GM18907 (cell line): ENCODE measurements around the gene BBOF1.
"Not testable (repeated sequence)": the region's sequence is repeated elsewhere in the genome, so short reads cannot be mapped to it uniquely, and the experiment has no call there.

Source experiments
- ATAC-seq: cut with Tn5 transposase; IDR thresholded peaks from one replicate; pipeline ENCODE4 v1.9.1; 2021; ENCODE audit warnings: mild to moderate bottlenecking, moderate library complexity; ENCODE audit not compliant: unreplicated experiment

BBOF1 gene

DNA sequence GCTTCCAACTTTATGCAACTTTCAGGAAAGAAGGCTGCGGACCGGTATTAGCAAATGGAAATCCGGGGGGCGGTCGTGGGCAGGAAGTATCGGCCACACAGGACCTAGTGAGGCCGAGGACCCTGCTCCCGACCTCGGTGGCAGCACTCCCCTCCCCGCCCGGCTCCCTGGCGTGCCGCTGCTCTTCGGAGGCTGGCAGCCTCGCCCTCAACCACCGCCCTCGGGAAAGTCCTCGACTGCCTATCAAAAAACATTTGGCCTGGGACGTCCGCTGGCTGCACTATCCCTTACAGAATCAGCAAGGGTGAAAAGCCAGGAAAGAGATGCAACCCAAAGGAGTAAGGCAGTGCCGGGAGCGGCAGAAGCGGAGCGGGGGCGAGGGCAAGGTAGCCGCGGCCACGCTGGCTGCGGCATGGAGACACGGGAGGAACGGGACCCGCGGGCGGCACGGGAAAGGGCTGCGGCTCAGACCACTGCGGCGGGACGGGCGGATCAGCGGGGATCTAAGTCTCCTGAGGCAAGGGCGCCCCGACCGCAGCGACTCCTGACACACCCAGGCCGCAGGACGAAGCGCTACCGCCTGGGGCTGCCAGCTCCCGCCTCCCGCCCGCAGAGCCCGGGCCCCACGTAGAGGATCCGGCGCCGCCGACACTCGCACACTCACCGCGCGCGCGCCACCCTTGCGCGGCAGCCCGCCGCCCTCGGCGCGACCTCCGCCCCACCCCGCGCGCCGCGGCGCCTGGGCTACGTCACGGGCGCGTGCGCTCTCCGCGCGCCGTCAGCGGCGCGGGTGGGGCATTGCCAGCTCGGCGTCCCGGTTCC is at the start of gene BBOF1, which contains the start of gene ENTPD5:
Gene BBOF1 (plus strand): TSS at position 764 of the 822 bp plus-strand sequence. CDS start 130 bp downstream, outside the sequence.
Gene ENTPD5 (minus strand): TSS at position 703 of the 822 bp plus-strand sequence. CDS start 31,186 bp downstream, outside the sequence.
- ATAC-seq = peak; percentile 83

- no peak for ATAC-seq
Observed at GRCh38 chr14:73973497-73973896, 45.7 kb upstream of the BBOF1 start.

GRCh38 chr14:73976125-73976524 is 43.0 kb upstream of the BBOF1 start:
- ATAC-seq = no peak

DNA sequence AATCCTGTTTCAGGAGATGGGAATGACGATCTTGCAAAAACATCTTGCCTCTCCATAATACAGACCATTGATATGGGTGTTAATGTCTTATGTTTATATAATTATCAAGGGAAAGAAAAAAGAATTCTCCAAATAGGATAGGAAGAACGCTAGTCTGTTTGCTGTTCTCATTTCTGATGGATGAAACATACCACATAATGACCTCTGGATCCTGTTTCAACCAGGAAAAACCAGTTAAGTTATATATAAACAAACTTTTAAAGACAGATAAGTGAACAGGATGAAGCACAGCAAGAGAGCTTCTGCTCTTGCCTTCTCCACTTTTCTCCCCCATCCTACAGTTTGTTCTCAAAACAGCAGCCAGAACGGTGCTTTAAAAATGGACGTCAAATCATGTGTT is 41.3 kb upstream of the BBOF1 start:
- no peak for ATAC-seq

GRCh38 chr14:73988065-73988464 is 31.1 kb upstream of the BBOF1 start:
- no peak for ATAC-seq

DNA sequence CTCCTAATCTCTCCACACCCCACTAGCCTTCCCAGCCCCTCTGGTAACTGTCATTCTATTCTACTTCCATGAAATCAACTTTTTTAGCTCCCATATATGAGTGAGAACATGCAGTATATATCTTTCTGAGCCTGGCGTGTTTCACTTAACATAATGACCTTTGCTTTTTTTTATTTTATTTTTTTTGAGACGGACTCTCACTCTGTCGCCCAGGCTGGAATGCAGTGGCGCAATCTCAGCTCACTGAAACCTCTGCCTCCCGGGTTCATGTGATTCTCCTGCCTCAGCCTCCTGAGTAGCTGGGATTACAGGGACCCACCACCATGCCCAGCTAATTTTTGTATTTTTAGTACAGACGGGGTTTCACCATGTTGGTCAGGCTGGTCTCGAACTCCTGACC is 30.5 kb upstream of the BBOF1 start:
- not testable (repeated sequence) for ATAC-seq

- ATAC-seq = no peak
Observed at GRCh38 chr14:73991092-73991491, 28.1 kb upstream of the BBOF1 start.

DNA sequence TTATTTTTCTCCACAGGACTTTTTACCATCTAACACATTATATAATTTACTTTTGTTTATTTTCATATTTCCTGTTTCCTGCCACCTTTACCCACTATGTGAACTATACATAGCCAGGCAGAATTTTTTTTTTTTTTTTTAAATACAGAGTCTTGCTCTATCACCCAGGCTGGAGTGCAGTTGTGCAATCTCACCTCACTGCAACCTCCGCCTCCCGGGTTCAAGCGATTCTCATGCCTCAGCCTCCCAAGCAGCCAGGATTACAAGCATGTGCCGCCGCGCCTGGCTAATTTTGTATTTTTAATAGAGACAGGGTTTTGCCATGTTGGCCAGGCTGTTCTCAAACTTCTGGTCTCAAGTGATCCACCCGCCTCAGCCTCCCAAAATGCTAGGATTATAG is 24.2 kb upstream of the BBOF1 start:
- ATAC-seq = not testable (repeated sequence)

- no peak for ATAC-seq
Observed at GRCh38 chr14:73995977-73996378, 23.2 kb upstream of the BBOF1 start.

DNA sequence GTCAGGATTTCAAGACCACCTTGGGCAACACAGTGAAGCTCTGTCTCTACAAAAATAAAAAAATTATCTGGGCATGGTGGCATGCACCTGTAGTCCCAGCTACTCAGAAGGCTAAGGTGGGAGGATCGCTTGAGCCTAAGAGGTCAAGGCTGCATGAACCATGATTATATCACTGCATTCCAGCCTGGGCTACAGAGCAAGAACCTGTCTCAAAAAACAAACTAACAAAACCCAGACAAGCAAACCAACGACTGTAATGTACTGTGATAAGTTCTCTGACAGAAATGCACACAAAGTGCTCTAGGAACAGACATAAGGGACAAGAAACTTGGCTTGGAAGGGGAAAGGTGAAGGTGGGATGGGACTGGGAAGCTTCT is 22.4 kb upstream of the BBOF1 start:
- ATAC-seq = no peak

GRCh38 chr14:73997108-73997943 is 21.8 kb upstream of the BBOF1 start:
- no peak for ATAC-seq

GRCh38 chr14:73997944-73998447 is 21.2 kb upstream of the BBOF1 start:
- ATAC-seq = no peak

DNA sequence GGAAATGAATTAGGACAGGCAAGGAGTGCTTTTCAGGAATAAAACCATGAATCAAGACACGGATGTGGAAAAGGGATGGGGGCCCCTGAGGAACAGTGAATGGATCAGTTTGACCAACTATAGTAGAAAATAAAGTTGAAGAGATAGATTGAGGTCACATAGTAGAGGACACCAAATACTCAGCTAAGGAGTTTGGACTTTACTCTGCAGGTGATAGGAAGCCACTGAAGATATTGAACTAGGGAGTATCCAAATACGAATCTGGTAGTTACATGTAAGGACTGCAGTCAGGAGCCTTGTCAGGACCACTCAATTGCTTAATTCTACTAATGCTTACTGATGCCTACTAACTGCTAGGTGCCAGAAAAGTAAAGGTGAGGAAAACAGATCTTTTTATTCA is 20.4 kb upstream of the BBOF1 start:
- ATAC-seq = no peak

DNA sequence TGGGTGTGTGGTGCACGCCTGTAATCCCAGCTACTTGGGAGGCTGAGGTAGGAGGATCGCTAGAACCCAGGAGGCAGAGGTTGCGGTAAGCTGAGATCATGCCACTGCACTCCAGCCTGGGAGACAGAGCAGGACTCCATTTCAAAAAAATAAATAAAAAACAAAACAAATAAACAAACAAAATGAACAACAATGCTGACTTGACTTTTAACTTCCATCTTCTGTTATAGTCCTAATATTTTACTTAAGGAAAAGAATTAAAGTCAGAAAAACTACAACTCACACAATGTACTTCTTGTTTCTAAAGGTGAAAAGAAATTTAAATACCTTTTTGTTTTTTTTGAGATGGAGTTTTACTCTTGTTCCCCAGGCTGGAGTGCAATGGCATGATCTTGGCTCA is 13.5 kb upstream of the BBOF1 start:
- not testable (repeated sequence) for ATAC-seq

DNA sequence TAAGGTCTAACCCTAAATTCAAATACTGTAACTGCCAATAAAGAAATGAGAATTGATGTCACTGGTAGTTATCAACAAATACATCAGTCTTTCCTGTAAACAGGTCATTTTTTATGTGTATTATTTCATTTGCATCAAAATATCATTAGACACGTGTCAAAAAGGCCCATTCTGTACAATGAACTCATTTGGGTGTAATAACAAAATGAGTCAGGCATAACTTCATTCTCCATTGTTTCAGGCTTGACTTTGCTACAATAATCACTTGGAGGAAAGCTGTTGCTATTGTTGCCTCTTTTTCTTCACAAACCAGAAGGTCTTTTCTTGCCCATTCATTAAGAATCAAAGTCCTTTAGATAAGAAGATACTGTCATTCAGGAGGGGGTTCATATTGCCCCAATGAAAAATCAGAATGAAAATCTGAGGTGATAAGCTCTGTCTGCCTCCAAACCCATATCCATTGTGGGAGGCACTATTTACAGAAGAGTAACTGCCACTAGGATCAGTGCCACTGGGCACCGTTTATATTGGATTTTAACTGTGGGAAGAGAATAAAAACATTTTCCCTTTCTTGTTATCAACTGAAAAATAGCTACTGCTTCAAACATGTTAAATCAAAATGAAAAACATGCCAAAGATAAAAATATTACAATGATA is 10.2 kb upstream of the BBOF1 start:
- ATAC-seq = no peak

DNA sequence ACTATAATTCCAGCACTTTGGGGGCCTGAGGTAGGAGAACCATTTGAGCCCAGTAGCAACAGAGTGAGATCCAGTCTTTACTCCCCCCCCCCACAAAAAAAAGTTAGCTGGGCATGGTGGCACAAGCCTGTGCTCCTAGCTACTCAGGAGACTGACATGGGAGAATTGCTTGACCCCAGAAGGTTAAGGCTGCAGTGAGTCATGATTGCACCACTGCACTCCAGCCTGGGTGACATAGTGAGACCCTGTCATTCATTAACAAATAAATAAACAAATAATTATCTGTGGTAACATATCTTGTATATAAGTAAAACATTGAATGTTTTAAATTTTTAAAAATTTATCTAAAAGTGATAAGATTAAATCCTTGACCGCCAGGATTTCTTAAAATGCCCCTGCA is 4.8 kb upstream of the BBOF1 start:
- no peak for ATAC-seq

GRCh38 chr14:74015176-74015575 is 4.0 kb upstream of the BBOF1 start:
- ATAC-seq = no peak

- ATAC-seq = no peak
Observed at GRCh38 chr14:74015963-74016362, 3.2 kb upstream of the BBOF1 start.

GRCh38 chr14:74018174-74018585 is 969 bp upstream of the BBOF1 start:
- ATAC-seq = peak; percentile 11

GRCh38 chr14:74019408-74020137 is 424 bp downstream of the BBOF1 start:
- ATAC-seq = no peak
